HepG2 (cell line): Measurements from ENCODE around the gene TEX101. TPM values are rescaled to one million over a fixed set of nuclear protein-coding genes. Genes with fewer than 3 reads are reported as not detected.

Source experiments
- ATAC-seq: fragments of 200-7000 bp; cut with Tn5 transposase; 3 replicates; pipeline ENCODE4 v1.9.1; 2020; ENCODE audit warnings: mild to moderate bottlenecking, moderate library complexity
- BruUV-seq: library from RNA; stranded (reverse); fragments of 400-500 nt; replicated peaks from 2 replicates; lab custom pipeline; 2021; lab: Mats Ljungman, UMichigan
- CTCF ChIA-PET: fragments of 300-600 bp; formaldehyde crosslinking; extraction: SDS; loops from one replicate; lab custom pipeline; 2021; ENCODE audit warnings: low total read pairs, inconsistent platforms, low intra/inter-chr PET ratio; lab: Yijun Ruan, JAX
- POLR2A ChIA-PET: fragments of 350-600 bp; sonication (Branson Sonifier 250); formaldehyde crosslinking; loops from one replicate; lab custom pipeline; 2020; ENCODE audit warnings: antibody characterized with exemption, inconsistent platforms; lab: Yijun Ruan, JAX
- DNase-seq: peaks from one replicate; pipeline ENCODE4 v3.0.0-alpha.2; 2015; ENCODE audit warnings: low spot score
- FAIRE-seq: peaks from 3 replicates; lab custom pipeline; 2011; peaks lifted over from hg19 to GRCh38; lab: Jason Lieb, UNC
- H2AFZ ChIP-seq: one replicate; pipeline ENCODE4 v1.6.1; 2011; ENCODE audit warnings: low read length, inconsistent platforms
- H3K27ac ChIP-seq: fragments of 300-600 bp; 3 replicates; pipeline ENCODE4 v1.8.0; 2011; ENCODE audit warnings: mixed run types, mild to moderate bottlenecking, mixed read lengths, low read length, inconsistent platforms; ENCODE audit not compliant: insufficient read depth; ENCODE audit errors: extremely low read length
- H3K27me3 ChIP-seq, 2 experiments: fragments of 200-600 bp in 1 of 2; 2 replicates in 1 of 2; 3 replicates in 1 of 2; pipeline versions ENCODE4 v1.6.0 to v1.8.0; 2011; ENCODE audit warnings: low read length in 2 of 2, mild to moderate bottlenecking in 2 of 2, moderate library complexity in 2 of 2, inconsistent platforms in 1 of 2; ENCODE audit not compliant: insufficient read depth in 2 of 2, control insufficient read depth in 1 of 2
- H3K36me3 ChIP-seq, 2 experiments: fragments of 200-600 bp in 1 of 2; replicated peaks in 1 of 2; 2 replicates in 1 of 2; 3 replicates in 1 of 2; pipeline versions ENCODE4 v1.5.1 to v1.8.0; 2011; ENCODE audit warnings: low read length in 2 of 2, inconsistent platforms in 1 of 2; ENCODE audit not compliant: insufficient read depth in 2 of 2, control insufficient read depth in 1 of 2
- H3K4me1 ChIP-seq: 2 replicates; pipeline ENCODE4 v1.5.1; 2012; ENCODE audit warnings: low read length, inconsistent platforms; ENCODE audit not compliant: insufficient read depth
- H3K4me2 ChIP-seq: 2 replicates; pipeline ENCODE4 v1.6.0; 2011; ENCODE audit warnings: low read depth, low read length, inconsistent platforms
- H3K4me3 ChIP-seq, 3 experiments: fragments of 200-600 bp in 1 of 3; sonication (generic), shearing (Covaris generic) in 1 of 3; replicated peaks in 1 of 3; 2 replicates each; pipeline ENCODE4 v1.5.1; 2011 to 2016; ENCODE audit warnings: low read length in 3 of 3, inconsistent platforms in 2 of 3, low read depth in 2 of 3, mild to moderate bottlenecking in 2 of 3, control low read depth in 1 of 3, mixed read lengths in 1 of 3; ENCODE audit not compliant: insufficient read depth in 1 of 3
- H3K79me2 ChIP-seq: one replicate; pipeline ENCODE4 v1.6.1; 2011; ENCODE audit warnings: low read length, inconsistent platforms; ENCODE audit not compliant: insufficient read depth
- H3K9ac ChIP-seq: 2 replicates; pipeline ENCODE4 v1.6.0; 2011; ENCODE audit warnings: mild to moderate bottlenecking, low read depth, low read length, inconsistent platforms; ENCODE audit not compliant: insufficient read depth
- H3K9me3 ChIP-seq: 2 replicates; pipeline ENCODE4 v1.5.1; 2012; ENCODE audit warnings: mild to moderate bottlenecking, low read length
- H4K20me1 ChIP-seq: 2 replicates; pipeline ENCODE4 v1.6.0; 2011; ENCODE audit warnings: inconsistent platforms, mild to moderate bottlenecking, low read length, moderate library complexity; ENCODE audit not compliant: insufficient read depth
- ADNP ChIP-seq: sonication (generic); formaldehyde crosslinking; IDR thresholded peaks from 2 replicates; pipeline ENCODE4 v1.4.0; 2020; ENCODE audit warnings: missing genetic modification reagents
- ARNT2 ChIP-seq: sonication (generic); formaldehyde crosslinking; IDR thresholded peaks from 2 replicates; pipeline ENCODE4 v1.8.0; 2022; ENCODE audit warnings: mild to moderate bottlenecking, low read depth, missing genetic modification reagents, moderate library complexity
- DPF2 ChIP-seq: sonication (generic); formaldehyde crosslinking; IDR thresholded peaks from 2 replicates; pipeline ENCODE4 v1.4.0; 2020; ENCODE audit warnings: mild to moderate bottlenecking, low read depth, missing genetic modification reagents, borderline replicate concordance
- FOSL1 ChIP-seq: sonication (generic); formaldehyde crosslinking; IDR thresholded peaks from 2 replicates; pipeline ENCODE4 v1.9.0; 2021; ENCODE audit warnings: missing genetic modification reagents, borderline replicate concordance
- NFE2 ChIP-seq: sonication (generic); formaldehyde crosslinking; IDR thresholded peaks from 2 replicates; pipeline ENCODE4 v1.4.0; 2020; ENCODE audit warnings: missing genetic modification reagents
- POLR2G ChIP-seq: fragments of 200-400 bp; formaldehyde crosslinking; IDR thresholded peaks from 2 replicates; pipeline ENCODE4 v1.6.1; 2018; ENCODE audit warnings: mild to moderate bottlenecking, low read depth, low read length, moderate library complexity
- SRSF1 ChIP-seq: fragments of 200-400 bp; formaldehyde crosslinking; optimal IDR thresholded peaks from 2 replicates; pipeline ENCODE3; 2017; ENCODE audit warnings: mild to moderate bottlenecking, low read depth, low read length, moderate library complexity
- ZKSCAN8 ChIP-seq: IDR thresholded peaks from 2 replicates; pipeline ENCODE4 v1.6.1; 2016; ENCODE audit warnings: borderline replicate concordance, missing genetic modification reagents, missing compliant biosample characterization
- ZNF577 ChIP-seq: sonication (generic); formaldehyde crosslinking; IDR thresholded peaks from 2 replicates; pipeline ENCODE4 v1.4.0; 2020; ENCODE audit warnings: mild to moderate bottlenecking, low read depth, missing genetic modification reagents, borderline replicate concordance
- ZNF589 ChIP-seq: sonication (generic); formaldehyde crosslinking; conservative IDR thresholded peaks from 2 replicates; pipeline ENCODE4 v1.8.0; 2022; ENCODE audit warnings: mild to moderate bottlenecking, moderate library complexity, missing genetic modification reagents
- ZNF83 ChIP-seq: sonication (generic); formaldehyde crosslinking; IDR thresholded peaks from 2 replicates; pipeline ENCODE4 v1.4.0; 2020; ENCODE audit warnings: missing genetic modification reagents, mild to moderate bottlenecking, borderline replicate concordance
- ZNF841 ChIP-seq: sonication (generic); formaldehyde crosslinking; IDR thresholded peaks from 2 replicates; pipeline ENCODE4 v1.8.1; 2023; ENCODE audit warnings: missing genetic modification reagents, borderline replicate concordance
- ZSCAN5A ChIP-seq: sonication (generic); formaldehyde crosslinking; IDR thresholded peaks from 2 replicates; pipeline ENCODE4 v1.8.0; 2022; ENCODE audit warnings: mild to moderate bottlenecking, missing genetic modification reagents, borderline replicate concordance
- WGBS: methylation state at CpG from one replicate; pipeline ENCODE4 v1.1.6; 2017; ENCODE audit warnings: low lambda C conversion rate; 5-methylcytosine and 5-hydroxymethylcytosine counted together
- in situ Hi-C: cut with HindIII; loops from 2 replicates; pipeline ENCODE4 v1.10.0; 2017; ENCODE audit warnings: low pct_unique_long_range_greater_than_20kb; ENCODE audit not compliant: extremely low pct_ligation_motif_present
- intact Hi-C: fragments of 100-400 bp; cut with micrococcal nuclease; formaldehyde crosslinking; loops from one replicate; pipeline ENCODE4 v1.10.0; 2022; ENCODE audit not compliant: unreplicated experiment
- polyA plus RNA-seq, 8 experiments: library from polyadenylated mRNA; depleted of rRNA in 3 of 8; stranded (reverse) in 7 of 8; unstranded in 1 of 8; fragments of >200 nt; fragmentation: Illumina TruSeq in 4 of 8; extraction: Trizol in 4 of 8; gene quantifications; 2 replicates each; pipeline versions ENCODE4 v1.2.1 to v1.2.3, GENCODE V29; 2011 to 2016; ENCODE audit warnings: low read depth in 4 of 8, missing spikeins in 1 of 8, mixed read lengths in 1 of 8; ENCODE audit not compliant: insufficient read depth in 1 of 8
- total RNA-seq, 5 experiments: library from RNA; depleted of rRNA; stranded (reverse); fragments of >200 nt; fragmentation: Illumina TruSeq; extraction: Trizol; gene quantifications; 2 replicates each; pipeline ENCODE4 v1.2.3, GENCODE V29; 2016; ENCODE audit warnings: low read depth in 1 of 5
- TF ChIP-seq, protein P1 (sequence below): sonication (generic); formaldehyde crosslinking; IDR thresholded peaks from 2 replicates; pipeline ENCODE4 v1.4.0; 2020; ENCODE audit warnings: missing genetic modification reagents

The TEX101 gene
- total and polyA plus RNA-seq, 2 of the 13 experiments (the other 11 are each of a cell fraction or from before 2014, with no cell fraction given), result not detected

- no peak overlapping the region for H3K4me2 ChIP-seq
- in situ Hi-C loops, result no loop called here
- DNase-seq (no peak), ATAC-seq (no peak), FAIRE-seq (no peak)
- H3K79me2 ChIP-seq, result no peaks in the 10 kb centered on the region
- TF ChIP-seq ZNF83 (CRISPR knock-in tag) (no peak), ZNF589 (no peak), ZNF577 (no peak), ZSCAN5A (CRISPR knock-in tag) (no peak), ZKSCAN8 (CRISPR knock-in tag) (no peak), FOSL1 (no peak), ZNF841 (CRISPR knock-in tag) (no peak), SRSF1 (no peak), NFE2 (CRISPR knock-in tag) (no peak), POLR2G (no peak), ADNP (no peak), ARNT2 (no peak), DPF2 (CRISPR knock-in tag) (no peak)
- TF ChIP-seq, protein P1, sequence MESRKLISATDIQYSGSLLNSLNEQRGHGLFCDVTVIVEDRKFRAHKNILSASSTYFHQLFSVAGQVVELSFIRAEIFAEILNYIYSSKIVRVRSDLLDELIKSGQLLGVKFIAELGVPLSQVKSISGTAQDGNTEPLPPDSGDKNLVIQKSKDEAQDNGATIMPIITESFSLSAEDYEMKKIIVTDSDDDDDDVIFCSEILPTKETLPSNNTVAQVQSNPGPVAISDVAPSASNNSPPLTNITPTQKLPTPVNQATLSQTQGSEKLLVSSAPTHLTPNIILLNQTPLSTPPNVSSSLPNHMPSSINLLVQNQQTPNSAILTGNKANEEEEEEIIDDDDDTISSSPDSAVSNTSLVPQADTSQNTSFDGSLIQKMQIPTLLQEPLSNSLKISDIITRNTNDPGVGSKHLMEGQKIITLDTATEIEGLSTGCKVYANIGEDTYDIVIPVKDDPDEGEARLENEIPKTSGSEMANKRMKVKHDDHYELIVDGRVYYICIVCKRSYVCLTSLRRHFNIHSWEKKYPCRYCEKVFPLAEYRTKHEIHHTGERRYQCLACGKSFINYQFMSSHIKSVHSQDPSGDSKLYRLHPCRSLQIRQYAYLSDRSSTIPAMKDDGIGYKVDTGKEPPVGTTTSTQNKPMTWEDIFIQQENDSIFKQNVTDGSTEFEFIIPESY, result no peak
- H3K9me3 ChIP-seq, result no peaks in the 10 kb centered on the region
- H3K4me3 ChIP-seq, result no peak overlapping the region
- no peaks in the 10 kb centered on the region for H3K4me1 ChIP-seq
- no peaks in the 10 kb centered on the region for H3K27me3 ChIP-seq
- H2AFZ ChIP-seq, result no peak overlapping the region
- H3K9ac ChIP-seq, result no peak overlapping the region
- no peaks in the 10 kb centered on the region for H3K36me3 ChIP-seq
- no peak overlapping the region for H3K27ac ChIP-seq
- POLR2A ChIA-PET, result no interaction called here
- BruUV-seq, result no TSS peak
- intact Hi-C loops, result no loop called here
- 84% methylated on average over 24 of the region's 24 CpGs for WGBS
- H4K20me1 ChIP-seq, result no peaks in the 10 kb centered on the region
- CTCF ChIA-PET, result no interaction called here
These were observed 8.4 kb upstream of the TEX101 start for GRCh38 chr19:43406297-43406696.
